Thyroid gland (tissue), 4 donors: Measurements from ENCODE around the gene ZNF557. TPM values are rescaled to one million over a fixed set of nuclear protein-coding genes. Genes with fewer than 3 reads are reported as not detected.
"Not testable (repeated sequence)": the region's sequence is repeated elsewhere in the genome, so short reads cannot be mapped to it uniquely, and the experiment has no call there.

Source experiments
- DNase-seq, 2 donors: peaks; one replicate each; pipeline ENCODE4 v3.0.0-alpha.2; 2019
- H3K27ac ChIP-seq, 3 donors: fragments of 200-600 bp; sonication (generic); 1 replicate in 2 of 3; 2 replicates in 1 of 3; pipeline ENCODE4 v1.5.1; 2016 to 2019; ENCODE audit warnings: mild to moderate bottlenecking in 1 of 3, moderate library complexity in 1 of 3
- H3K27me3 ChIP-seq: fragments of 200-600 bp; sonication (generic); one replicate; pipeline ENCODE4 v1.5.1; 2019
- H3K36me3 ChIP-seq, 2 donors: fragments of 200-600 bp; sonication (generic); one replicate each; pipeline ENCODE4 v1.5.1; 2016 to 2019
- H3K4me1 ChIP-seq, 2 donors: fragments of 200-600 bp; sonication (generic); one replicate each; pipeline ENCODE4 v1.5.1; 2017 to 2019
- H3K4me3 ChIP-seq, 3 donors: fragments of 200-600 bp; sonication (generic); replicated peaks in 1 of 3; 1 replicate in 2 of 3; 2 replicates in 1 of 3; pipeline ENCODE4 v1.5.1; 2016; ENCODE audit warnings: mild to moderate bottlenecking in 1 of 3
- H3K9me3 ChIP-seq: fragments of 200-600 bp; sonication (generic); one replicate; pipeline ENCODE4 v1.5.1; 2017
- POLR2A ChIP-seq, 2 donors: fragments of 450-650 bp; IDR thresholded peaks; one replicate each; pipeline ENCODE4 v1.6.1; 2017; ENCODE audit warnings: antibody characterized with exemption in 2 of 2, mild to moderate bottlenecking in 2 of 2, moderate library complexity in 1 of 2
- WGBS, 2 donors: methylation state at CpG; one replicate each; pipeline ENCODE4 v1.1.5; 2017; 5-methylcytosine and 5-hydroxymethylcytosine counted together
- intact Hi-C: fragments of 100-400 bp; cut with DNase I; formaldehyde crosslinking; loops from one replicate; pipeline ENCODE4 v1.15.1; 2023
- total RNA-seq, 4 donors: library from RNA; depleted of rRNA; stranded (reverse); fragments of >200 nt; gene quantifications; one replicate each; pipeline ENCODE4 v1.2.3, GENCODE V29; 2016
- TF ChIP-seq, protein P1 (sequence below), 6 experiments: fragments of 200-600 bp in 3 of 6; fragments of 450-650 bp in 3 of 6; sonication (generic) in 3 of 6; IDR thresholded peaks; one replicate each; pipeline ENCODE4 v1.5.1; 2016 to 2019; ENCODE audit warnings: antibody characterized with exemption in 6 of 6, mild to moderate bottlenecking in 2 of 6, inconsistent platforms in 1 of 6, moderate library complexity in 1 of 6

Gene ZNF557
- 10 to 100 TPM in 3 of 4 donors, 1 to 10 TPM in 1; 9.5 to 16.9 (median 13.7) TPM for total RNA-seq

- WGBS, 2 donors = 2 to 3% methylated on average over 7 to 14 of the region's 56 CpGs
- intact Hi-C loops = no loop called here
Measured at GRCh38 chr19:7069042-7069903, at the start of gene ZNF557. TSS of gene ZNF557 (plus strand) at chr19:7069703. CDS start at chr19:7075075, 5,372 bp downstream.

DNA sequence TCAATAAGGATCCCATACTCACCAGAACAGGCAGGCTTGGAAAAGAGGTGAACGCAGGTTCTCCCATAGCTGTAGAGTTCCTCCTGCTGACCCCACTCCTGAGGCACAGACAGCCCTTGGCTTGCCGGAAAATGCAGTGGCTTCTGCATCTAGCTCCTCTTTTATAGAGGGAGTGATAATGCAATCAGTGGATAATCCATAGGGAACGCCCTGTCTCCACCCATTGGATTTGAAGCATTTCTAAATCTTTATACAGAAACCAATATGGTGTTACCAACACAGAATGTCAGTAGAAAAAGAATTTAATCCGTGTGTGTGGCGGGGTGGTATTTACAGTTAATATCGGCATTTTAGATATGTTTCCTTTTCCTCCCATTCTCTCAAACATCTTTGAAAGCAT is 48.2 kb upstream of the ZNF557 start, which contains the start of gene MBD3L2B:
MBD3L2B (minus strand) TSS at position 101 of the 400 bp plus-strand sequence; CDS start at position 67, 34 bp downstream.
- H3K9me3 ChIP-seq, intact Hi-C loops, H3K27ac ChIP-seq, H3K36me3 ChIP-seq, H3K4me1 ChIP-seq, DNase-seq, H3K4me3 ChIP-seq, H3K27me3 ChIP-seq: not testable (repeated sequence)
- WGBS, 2 donors = no CpG with 5 or more reads among the region's 6 CpGs

More at GRCh38 chr19:7069042-7069903, at the start of gene ZNF557:
- Histone ChIP-seq H3K4me1 (peaks cover 8 to 10% of the 10 kb centered on the region in 2 donors), H3K4me3 (peak within 1 kb of the TSS; percentile 65 to 98 (median 97)), H3K9me3 (no peaks in the 10 kb centered on the region), H3K27ac (peak within 1 kb of the TSS; percentile 33 to 84 (median 64)), H3K36me3 (peaks cover 31 to 34% of the 10 kb centered on the region in 2 donors), H3K27me3 (no peaks in the 10 kb centered on the region)
- peak; percentile 99 for DNase-seq
- TF ChIP-seq POLR2A (IDR thresholded peaks at IDR 0.05) = peak in 1 of 2 donors; percentile 64
- TF ChIP-seq, protein P1, sequence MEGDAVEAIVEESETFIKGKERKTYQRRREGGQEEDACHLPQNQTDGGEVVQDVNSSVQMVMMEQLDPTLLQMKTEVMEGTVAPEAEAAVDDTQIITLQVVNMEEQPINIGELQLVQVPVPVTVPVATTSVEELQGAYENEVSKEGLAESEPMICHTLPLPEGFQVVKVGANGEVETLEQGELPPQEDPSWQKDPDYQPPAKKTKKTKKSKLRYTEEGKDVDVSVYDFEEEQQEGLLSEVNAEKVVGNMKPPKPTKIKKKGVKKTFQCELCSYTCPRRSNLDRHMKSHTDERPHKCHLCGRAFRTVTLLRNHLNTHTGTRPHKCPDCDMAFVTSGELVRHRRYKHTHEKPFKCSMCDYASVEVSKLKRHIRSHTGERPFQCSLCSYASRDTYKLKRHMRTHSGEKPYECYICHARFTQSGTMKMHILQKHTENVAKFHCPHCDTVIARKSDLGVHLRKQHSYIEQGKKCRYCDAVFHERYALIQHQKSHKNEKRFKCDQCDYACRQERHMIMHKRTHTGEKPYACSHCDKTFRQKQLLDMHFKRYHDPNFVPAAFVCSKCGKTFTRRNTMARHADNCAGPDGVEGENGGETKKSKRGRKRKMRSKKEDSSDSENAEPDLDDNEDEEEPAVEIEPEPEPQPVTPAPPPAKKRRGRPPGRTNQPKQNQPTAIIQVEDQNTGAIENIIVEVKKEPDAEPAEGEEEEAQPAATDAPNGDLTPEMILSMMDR (IDR thresholded peaks at IDR 0.05) = no peak

DNA sequence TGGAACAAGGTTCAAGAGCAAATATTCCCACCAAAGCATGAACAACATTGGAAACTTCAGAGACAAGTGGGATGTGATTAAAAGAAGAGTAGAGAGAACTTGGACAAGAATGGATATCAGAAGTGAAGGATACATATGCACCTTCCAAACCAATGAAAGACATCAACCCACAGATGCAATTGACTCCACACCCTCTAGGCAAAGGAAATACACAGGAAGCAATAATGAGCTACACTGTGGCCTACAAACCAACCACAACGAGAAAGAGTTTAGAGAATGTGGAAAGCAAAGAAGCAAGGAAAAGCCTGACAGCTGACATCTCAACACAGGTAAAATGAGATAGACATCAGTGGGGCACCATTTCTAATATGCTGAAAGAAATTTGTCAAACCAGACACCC is 40.7 kb upstream of the ZNF557 start:
- H3K4me1 ChIP-seq, H3K27ac ChIP-seq, H3K36me3 ChIP-seq, intact Hi-C loops, DNase-seq, H3K4me3 ChIP-seq, H3K9me3 ChIP-seq, H3K27me3 ChIP-seq: not testable (repeated sequence)
- WGBS, 2 donors = no CpG with 5 or more reads among the region's 1 CpG

- no CpG with 5 or more reads among the region's 9 CpGs for WGBS, 2 donors
- H3K4me3 ChIP-seq, DNase-seq: not testable (repeated sequence)
Measured at GRCh38 chr19:7030278-7030677, 39.2 kb upstream of the ZNF557 start, which contains the start of gene MBD3L5. TSS of gene MBD3L5 (plus strand) at chr19:7030578. CDS start at chr19:7030612, 34 bp downstream.

GRCh38 chr19:7040079-7040478 is 29.4 kb upstream of the ZNF557 start, which contains the start of gene MBD3L4:
TSS of gene MBD3L4 (minus strand) at chr19:7040179. CDS start at chr19:7040144, 35 bp downstream.
- H3K27me3 ChIP-seq, H3K9me3 ChIP-seq, H3K36me3 ChIP-seq, H3K4me1 ChIP-seq, intact Hi-C loops, DNase-seq, H3K27ac ChIP-seq, H3K4me3 ChIP-seq: not testable (repeated sequence)
- WGBS, 2 donors = 86% methylated on average over 2 of the region's 9 CpGs; no CpG with 5 or more reads in 1 of the 2 donors

More at GRCh38 chr19:7030278-7030677, 39.2 kb upstream of the ZNF557 start, which contains the start of gene MBD3L5:
- H3K27me3 ChIP-seq, H3K4me1 ChIP-seq, H3K9me3 ChIP-seq, H3K36me3 ChIP-seq, intact Hi-C loops, H3K27ac ChIP-seq: not testable (repeated sequence)

GRCh38 chr19:7041563-7041962 is 27.9 kb upstream of the ZNF557 start:
- H3K4me3 ChIP-seq, H3K4me1 ChIP-seq, H3K36me3 ChIP-seq, H3K27me3 ChIP-seq, intact Hi-C loops, DNase-seq, H3K9me3 ChIP-seq, H3K27ac ChIP-seq: not testable (repeated sequence)
- no CpG with 5 or more reads among the region's 2 CpGs for WGBS, 2 donors

GRCh38 chr19:7049021-7049420 is 20.5 kb upstream of the ZNF557 start, which contains the start of gene MBD3L2:
TSS of gene MBD3L2 (plus strand) at chr19:7049321. CDS start at chr19:7049374, 53 bp downstream.
- H3K4me3 ChIP-seq, H3K4me1 ChIP-seq, DNase-seq, H3K9me3 ChIP-seq, H3K27me3 ChIP-seq, H3K27ac ChIP-seq, H3K36me3 ChIP-seq, intact Hi-C loops: not testable (repeated sequence)
- no CpG with 5 or more reads among the region's 7 CpGs for WGBS, 2 donors

GRCh38 chr19:7051421-7051820 is 18.1 kb upstream of the ZNF557 start:
- H3K4me1 ChIP-seq, DNase-seq, H3K4me3 ChIP-seq, H3K27me3 ChIP-seq, intact Hi-C loops, H3K27ac ChIP-seq, H3K36me3 ChIP-seq, H3K9me3 ChIP-seq: not testable (repeated sequence)
- 64% methylated on average over 3 of the region's 5 CpGs; no CpG with 5 or more reads in 1 of the 2 donors for WGBS, 2 donors

- H3K27me3 ChIP-seq, H3K4me3 ChIP-seq, H3K27ac ChIP-seq, H3K36me3 ChIP-seq, intact Hi-C loops, DNase-seq, H3K4me1 ChIP-seq, H3K9me3 ChIP-seq: not testable (repeated sequence)
- 90 to 91% methylated on average over 7 of the region's 7 CpGs for WGBS, 2 donors
Measured at GRCh38 chr19:7052896-7053295, 16.6 kb upstream of the ZNF557 start.

DNA sequence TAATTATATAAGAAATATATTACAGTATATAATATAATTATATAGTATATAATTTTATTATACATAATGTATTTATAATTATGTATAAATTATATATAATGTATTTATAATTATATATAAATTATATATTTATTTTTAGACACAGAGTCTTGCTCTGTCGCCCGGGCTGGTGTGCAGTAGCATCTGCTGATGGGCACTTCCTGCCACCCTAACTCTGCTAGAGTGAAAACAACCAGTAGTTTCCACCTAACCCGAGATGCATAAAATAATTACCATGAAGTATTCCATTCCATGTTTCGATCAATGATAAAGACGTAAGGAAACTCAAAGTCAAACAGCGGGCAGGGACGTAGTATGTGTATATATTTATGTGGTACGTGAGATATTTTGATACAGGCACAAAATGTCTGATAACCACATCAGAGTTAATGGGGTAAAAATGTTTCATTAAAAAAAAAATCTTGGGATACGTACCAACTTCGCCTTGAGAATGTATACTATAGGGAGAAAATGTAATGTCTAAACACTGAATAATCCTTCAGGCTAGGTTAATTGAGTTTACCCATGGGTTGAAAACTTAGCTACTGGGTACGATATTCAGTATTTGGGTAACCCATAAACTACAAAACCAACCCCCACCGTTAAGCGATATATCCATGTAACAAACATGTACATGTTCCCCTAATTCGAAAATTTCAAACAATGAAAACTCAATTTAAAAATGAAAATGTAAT is 14.7 kb upstream of the ZNF557 start:
- H3K9me3 ChIP-seq, H3K4me3 ChIP-seq, H3K27ac ChIP-seq, H3K36me3 ChIP-seq, intact Hi-C loops, H3K27me3 ChIP-seq, DNase-seq, H3K4me1 ChIP-seq: not testable (repeated sequence)
- WGBS, 2 donors = 94 to 96% methylated on average over 12 to 14 of the region's 14 CpGs

DNA sequence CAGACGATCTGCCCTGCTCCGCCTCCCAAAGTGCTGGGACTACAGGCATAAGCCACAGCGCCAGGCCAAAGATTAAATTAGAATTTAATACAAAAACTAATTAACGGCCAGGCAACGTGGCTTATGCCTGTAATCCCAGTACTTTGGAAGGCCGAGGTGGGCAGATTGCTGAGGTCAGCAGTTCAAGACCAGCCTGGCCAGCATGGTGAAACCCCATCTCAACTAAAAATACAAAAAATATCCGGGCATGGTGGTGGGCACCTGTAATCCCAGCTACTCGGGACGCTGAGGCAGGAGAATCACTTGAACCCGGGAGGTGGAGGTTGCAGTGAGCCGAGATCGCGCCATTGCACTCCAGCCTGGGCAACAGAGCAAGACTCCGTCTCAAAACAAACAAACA is 13.8 kb upstream of the ZNF557 start:
- H3K36me3 ChIP-seq, H3K27ac ChIP-seq, intact Hi-C loops, DNase-seq, H3K9me3 ChIP-seq, H3K4me3 ChIP-seq, H3K4me1 ChIP-seq, H3K27me3 ChIP-seq: not testable (repeated sequence)
- 92 to 98% methylated on average over 11 to 14 of the region's 14 CpGs for WGBS, 2 donors
